Right lobe of liver (tissue), 4 donors: ENCODE data around the gene AXDND1.

ENCODE experiments used
- CTCF ChIP-seq, 4 donors: fragments of 200-600 bp in 3 of 4; fragments of 450-650 bp in 1 of 4; IDR thresholded peaks; one replicate each; pipeline versions ENCODE4 v1.5.1 to v1.8.0; 2016 to 2022; ENCODE audit warnings: antibody characterized with exemption in 4 of 4, mild to moderate bottlenecking in 2 of 4
- POLR2A ChIP-seq: fragments of 450-650 bp; IDR thresholded peaks from one replicate; pipeline ENCODE4 v1.6.1; 2017; ENCODE audit warnings: antibody characterized with exemption, mild to moderate bottlenecking
- donor health status: DM: no; HTN: no; CAD: no.
- donor health status: DM: no; HTN: no; CAD: no.
- donor health status: DM: no; HTN: yes; CAD: no.

GRCh38 chr1:179329862-179330261 is 35.9 kb upstream of the AXDND1 start:
- TF ChIP-seq CTCF (IDR thresholded peaks at IDR 0.05) (no peak), POLR2A (no peak)
